PC-9 (cell line): Measurements from ENCODE around the gene GOLGA6D.
"Not testable (repeated sequence)": the region's sequence is repeated elsewhere in the genome, so short reads cannot be mapped to it uniquely, and the experiment has no call there.

Experiments used
- CTCF ChIP-seq: fragments of 200-600 bp; sonication (generic); conservative IDR thresholded peaks from 2 replicates; pipeline ENCODE4 v1.6.1; 2017; ENCODE audit warnings: mixed run types, antibody characterized with exemption, mild to moderate bottlenecking, moderate library complexity
- EZH2 ChIP-seq: fragments of 200-600 bp; sonication (generic); IDR thresholded peaks from 2 replicates; pipeline ENCODE4 v1.8.0; 2017; ENCODE audit warnings: antibody characterized with exemption, low read depth

- TF ChIP-seq EZH2, CTCF: not testable (repeated sequence)
Observed at GRCh38 chr15:75302753-75303152, 20.1 kb downstream of the GOLGA6D start.
